Astrocyte (in vitro differentiated cells and primary cell): ENCODE measurements around the gene CRP. TPM values are rescaled to one million over a fixed set of nuclear protein-coding genes. Genes with fewer than 3 reads are reported as not detected.

Source experiments
- DNase-seq: peaks from one replicate; pipeline ENCODE4 v3.0.0-alpha.2; 2010; ENCODE audit warnings: low read depth
- FAIRE-seq: peaks from 2 replicates; lab custom pipeline; 2011; peaks lifted over from hg19 to GRCh38; lab: Jason Lieb, UNC
- H2AFZ ChIP-seq: 2 replicates; pipeline ENCODE4 v1.6.0; 2012; ENCODE audit warnings: low read depth, low read length, inconsistent platforms
- H3K27ac ChIP-seq: 2 replicates; pipeline ENCODE4 v1.5.1; 2011; ENCODE audit warnings: low read depth, low read length, inconsistent platforms
- H3K27me3 ChIP-seq: 2 replicates; pipeline ENCODE4 v1.6.0; 2011; ENCODE audit warnings: low read length, inconsistent platforms; ENCODE audit not compliant: insufficient read depth
- H3K36me3 ChIP-seq: 2 replicates; pipeline ENCODE4 v1.5.1; 2011; ENCODE audit warnings: low read length, inconsistent platforms; ENCODE audit not compliant: insufficient read depth
- H3K4me1 ChIP-seq: 2 replicates; pipeline ENCODE4 v1.5.1; 2011; ENCODE audit warnings: low read length, inconsistent platforms; ENCODE audit not compliant: insufficient read depth
- H3K4me2 ChIP-seq: 2 replicates; pipeline ENCODE4 v1.6.0; 2012; ENCODE audit warnings: low read length, inconsistent platforms
- H3K4me3 ChIP-seq: 2 replicates; pipeline ENCODE4 v1.5.1; 2011; ENCODE audit warnings: low read depth, mild to moderate bottlenecking, low read length, inconsistent platforms; ENCODE audit not compliant: insufficient read depth
- H3K79me2 ChIP-seq: 2 replicates; pipeline ENCODE4 v1.6.0; 2012; ENCODE audit warnings: mild to moderate bottlenecking, low read length, inconsistent platforms; ENCODE audit not compliant: insufficient read depth
- H3K9ac ChIP-seq: 2 replicates; pipeline ENCODE4 v1.6.0; 2012; ENCODE audit warnings: mild to moderate bottlenecking, low read length, inconsistent platforms
- H3K9me3 ChIP-seq: 2 replicates; pipeline ENCODE4 v1.5.1; 2012; ENCODE audit warnings: low read depth, mild to moderate bottlenecking, low read length, inconsistent platforms; ENCODE audit not compliant: insufficient read depth
- H4K20me1 ChIP-seq: 2 replicates; pipeline ENCODE4 v1.6.0; 2012; ENCODE audit warnings: low read length, inconsistent platforms; ENCODE audit not compliant: insufficient read depth
- H3K27ac Mint-ChIP-seq: one replicate; pipeline ENCODE4 v1.8.0; 2021; ENCODE audit warnings: mild to moderate bottlenecking, mixed read lengths; ENCODE audit not compliant: unreplicated experiment
- H3K27me3 Mint-ChIP-seq: one replicate; pipeline ENCODE4 v1.8.0; 2021; ENCODE audit warnings: low read depth, mixed read lengths; ENCODE audit not compliant: unreplicated experiment
- H3K36me3 Mint-ChIP-seq: one replicate; pipeline ENCODE4 v1.8.0; 2021; ENCODE audit warnings: low read depth, mixed read lengths; ENCODE audit not compliant: unreplicated experiment
- H3K4me1 Mint-ChIP-seq: one replicate; pipeline ENCODE4 v1.8.0; 2021; ENCODE audit warnings: low read depth, mixed read lengths; ENCODE audit not compliant: unreplicated experiment
- H3K4me3 Mint-ChIP-seq: one replicate; pipeline ENCODE4 v1.8.0; 2021; ENCODE audit warnings: mild to moderate bottlenecking, moderate library complexity, mixed read lengths; ENCODE audit not compliant: unreplicated experiment
- H3K9me3 Mint-ChIP-seq: one replicate; pipeline ENCODE4 v1.8.0; 2021; ENCODE audit warnings: mild to moderate bottlenecking, mixed read lengths; ENCODE audit not compliant: unreplicated experiment
- CTCF ChIP-seq: IDR thresholded peaks from 2 replicates; pipeline ENCODE4 v1.5.1; 2011; ENCODE audit warnings: low read depth, mild to moderate bottlenecking, inconsistent platforms, low read length, moderate library complexity; ENCODE audit not compliant: insufficient read depth
- EZH2 ChIP-seq: IDR thresholded peaks from 2 replicates; pipeline ENCODE4 v1.6.1; 2012; ENCODE audit warnings: mild to moderate bottlenecking, low read length, inconsistent platforms; ENCODE audit not compliant: insufficient read depth
- total RNA-seq: library from RNA; stranded (reverse); gene quantifications from 2 replicates; pipeline ENCODE4 v1.2.1, GENCODE V29; 2021

The CRP gene
- total RNA-seq, 1 donor from 2014 or later, result not detected

- H3K36me3 ChIP-seq, result no peaks in the 10 kb centered on the region
- H4K20me1 ChIP-seq, result no peaks in the 10 kb centered on the region
- FAIRE-seq (no peak), DNase-seq (no peak)
- no peak overlapping the region for H3K4me3 ChIP-seq
- no peaks in the 10 kb centered on the region for H3K36me3 Mint-ChIP-seq
- no peaks in the 10 kb centered on the region for H3K79me2 ChIP-seq
- H3K4me1 ChIP-seq, result no peaks in the 10 kb centered on the region
- H3K4me2 ChIP-seq, result no peak overlapping the region
- no peaks in the 10 kb centered on the region for H3K4me1 Mint-ChIP-seq
- no peak overlapping the region for H2AFZ ChIP-seq
- H3K27ac Mint-ChIP-seq, result no peak overlapping the region
- no peaks in the 10 kb centered on the region for H3K27me3 Mint-ChIP-seq
- no peaks in the 10 kb centered on the region for H3K9me3 Mint-ChIP-seq
- no peak overlapping the region for H3K4me3 Mint-ChIP-seq
- no peak overlapping the region for H3K9ac ChIP-seq
- H3K27me3 ChIP-seq, result peaks cover 2% of the 10 kb centered on the region
- TF ChIP-seq EZH2 (no peak), CTCF (no peak)
- no peaks in the 10 kb centered on the region for H3K9me3 ChIP-seq
- no peak overlapping the region for H3K27ac ChIP-seq
These were observed 41.1 kb upstream of the CRP start for GRCh38 chr1:159755451-159756007.

GRCh38 chr1:159753386-159753785 lies 39.0 kb upstream of the CRP start:
- no peaks in the 10 kb centered on the region for H3K36me3 ChIP-seq
- TF ChIP-seq CTCF (no peak), EZH2 (no peak)
- no peak overlapping the region for H3K9ac ChIP-seq
- Mint-ChIP-seq H3K27ac (no peak overlapping the region), H3K4me1 (no peaks in the 10 kb centered on the region), H3K27me3 (no peaks in the 10 kb centered on the region), H3K4me3 (no peak overlapping the region), H3K9me3 (no peaks in the 10 kb centered on the region), H3K36me3 (no peaks in the 10 kb centered on the region)
- no peak overlapping the region for H2AFZ ChIP-seq
- DNase-seq (no peak), FAIRE-seq (no peak)
- H3K4me3 ChIP-seq, result no peak overlapping the region
- H3K27me3 ChIP-seq, result peaks cover 2% of the 10 kb centered on the region
- H3K79me2 ChIP-seq, result no peaks in the 10 kb centered on the region
- no peaks in the 10 kb centered on the region for H4K20me1 ChIP-seq
- H3K9me3 ChIP-seq, result no peaks in the 10 kb centered on the region
- H3K4me2 ChIP-seq, result no peak overlapping the region
- no peaks in the 10 kb centered on the region for H3K4me1 ChIP-seq
- H3K27ac ChIP-seq, result no peak overlapping the region

- TF ChIP-seq EZH2, result no peak
- TF ChIP-seq CTCF, result no peak
- Histone ChIP-seq H3K27me3 (no peaks in the 10 kb centered on the region), H3K79me2 (no peaks in the 10 kb centered on the region), H3K9me3 (no peaks in the 10 kb centered on the region), H3K4me2 (no peak overlapping the region), H3K4me1 (no peaks in the 10 kb centered on the region), H3K9ac (no peak overlapping the region), H4K20me1 (no peaks in the 10 kb centered on the region), H3K4me3 (no peak overlapping the region), H2AFZ (no peak overlapping the region), H3K36me3 (no peaks in the 10 kb centered on the region), H3K27ac (no peak overlapping the region)
- no peak overlapping the region for H3K4me3 Mint-ChIP-seq
- DNase-seq (no peak), FAIRE-seq (no peak)
- no peaks in the 10 kb centered on the region for H3K9me3 Mint-ChIP-seq
- no peak overlapping the region for H3K27ac Mint-ChIP-seq
- no peaks in the 10 kb centered on the region for H3K36me3 Mint-ChIP-seq
- no peaks in the 10 kb centered on the region for H3K27me3 Mint-ChIP-seq
- no peaks in the 10 kb centered on the region for H3K4me1 Mint-ChIP-seq
These were observed 37.8 kb upstream of the CRP start for GRCh38 chr1:159752135-159752580.
